Progenitor cell of endocrine pancreas (in vitro differentiated cells): ENCODE results near the gene TRPV5. TPM values are rescaled to one million over a fixed set of nuclear protein-coding genes. Genes with fewer than 3 reads are reported as not detected.

Source experiments
- DNase-seq: peaks from one replicate; pipeline ENCODE4 v3.0.0; 2021; ENCODE audit warnings: low spot score; ENCODE audit not compliant: unreplicated experiment
- H3K27ac Mint-ChIP-seq: 2 replicates; pipeline ENCODE4 v1.8.0; 2021; ENCODE audit warnings: mild to moderate bottlenecking, moderate library complexity, mixed read lengths
- H3K27me3 Mint-ChIP-seq: 2 replicates; pipeline ENCODE4 v1.8.0; 2021; ENCODE audit warnings: mixed read lengths
- H3K36me3 Mint-ChIP-seq: 2 replicates; pipeline ENCODE4 v1.8.0; 2022; ENCODE audit warnings: mixed read lengths; ENCODE audit not compliant: insufficient read depth
- H3K4me1 Mint-ChIP-seq: 2 replicates; pipeline ENCODE4 v1.8.0; 2021; ENCODE audit warnings: low read depth, mixed read lengths
- H3K4me3 Mint-ChIP-seq: 2 replicates; pipeline ENCODE4 v1.8.0; 2021; ENCODE audit warnings: low read depth, mild to moderate bottlenecking, moderate library complexity, mixed read lengths
- H3K9me3 Mint-ChIP-seq: 2 replicates; pipeline ENCODE4 v1.8.0; 2021; ENCODE audit warnings: low read depth, mixed read lengths
- total RNA-seq: library from RNA; stranded (reverse); gene quantifications from 2 replicates; pipeline ENCODE4 v1.2.1, GENCODE V29; 2021
- TF ChIP-seq, protein P1 (sequence below): fragments of 200-600 bp; sonication (generic); IDR thresholded peaks from one replicate; pipeline ENCODE4 v1.5.0; 2021; ENCODE audit warnings: antibody characterized with exemption, mild to moderate bottlenecking; ENCODE audit not compliant: unreplicated experiment

Gene TRPV5
- total RNA-seq, 1 donor from 2014 or later, result 0.14 TPM

DNA sequence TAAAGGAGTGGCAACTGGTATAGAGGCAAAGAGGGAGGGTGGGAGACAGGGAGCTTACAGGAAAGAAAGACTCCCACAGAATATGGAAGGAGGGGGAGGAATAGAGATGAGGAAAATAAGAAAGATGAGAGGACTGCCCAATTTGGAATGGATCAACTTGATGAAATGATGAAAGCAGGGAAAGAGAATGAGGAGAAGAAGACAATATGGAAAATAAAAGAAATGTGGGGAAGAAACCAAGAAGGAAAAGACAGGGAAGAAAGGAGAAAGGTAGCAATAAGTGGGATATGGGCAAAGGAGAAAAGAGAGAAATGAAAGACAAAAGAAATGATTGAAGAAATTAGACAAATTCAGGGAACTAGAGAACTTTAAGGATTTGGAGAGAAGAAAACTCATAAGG, 25.7 kb upstream of the TRPV5 start:
- Mint-ChIP-seq H3K4me3 (no peak overlapping the region), H3K36me3 (peaks cover 2% of the 10 kb centered on the region), H3K27ac (no peak overlapping the region), H3K9me3 (peaks cover 17% of the 10 kb centered on the region), H3K27me3 (peaks cover 26% of the 10 kb centered on the region), H3K4me1 (peaks cover 34% of the 10 kb centered on the region)
- TF ChIP-seq, protein P1, sequence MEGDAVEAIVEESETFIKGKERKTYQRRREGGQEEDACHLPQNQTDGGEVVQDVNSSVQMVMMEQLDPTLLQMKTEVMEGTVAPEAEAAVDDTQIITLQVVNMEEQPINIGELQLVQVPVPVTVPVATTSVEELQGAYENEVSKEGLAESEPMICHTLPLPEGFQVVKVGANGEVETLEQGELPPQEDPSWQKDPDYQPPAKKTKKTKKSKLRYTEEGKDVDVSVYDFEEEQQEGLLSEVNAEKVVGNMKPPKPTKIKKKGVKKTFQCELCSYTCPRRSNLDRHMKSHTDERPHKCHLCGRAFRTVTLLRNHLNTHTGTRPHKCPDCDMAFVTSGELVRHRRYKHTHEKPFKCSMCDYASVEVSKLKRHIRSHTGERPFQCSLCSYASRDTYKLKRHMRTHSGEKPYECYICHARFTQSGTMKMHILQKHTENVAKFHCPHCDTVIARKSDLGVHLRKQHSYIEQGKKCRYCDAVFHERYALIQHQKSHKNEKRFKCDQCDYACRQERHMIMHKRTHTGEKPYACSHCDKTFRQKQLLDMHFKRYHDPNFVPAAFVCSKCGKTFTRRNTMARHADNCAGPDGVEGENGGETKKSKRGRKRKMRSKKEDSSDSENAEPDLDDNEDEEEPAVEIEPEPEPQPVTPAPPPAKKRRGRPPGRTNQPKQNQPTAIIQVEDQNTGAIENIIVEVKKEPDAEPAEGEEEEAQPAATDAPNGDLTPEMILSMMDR, result no peak
- DNase-seq, result no peak

GRCh38 chr7:142957723-142958122, 24.2 kb upstream of the TRPV5 start:
- H3K4me3 Mint-ChIP-seq, result no peak overlapping the region
- H3K4me1 Mint-ChIP-seq, result peaks cover 28% of the 10 kb centered on the region
- TF ChIP-seq, protein P1, result no peak
- H3K36me3 Mint-ChIP-seq, result peaks cover 5% of the 10 kb centered on the region
- no peak for DNase-seq
- H3K9me3 Mint-ChIP-seq, result peaks cover 20% of the 10 kb centered on the region
- peak overlapping the region; percentile 15 for H3K27ac Mint-ChIP-seq
- H3K27me3 Mint-ChIP-seq, result peaks cover 28% of the 10 kb centered on the region

- TF ChIP-seq, protein P1, result no peak
- Mint-ChIP-seq H3K27ac (peak overlapping the region; percentile 90), H3K4me3 (no peak overlapping the region), H3K9me3 (peaks cover 20% of the 10 kb centered on the region), H3K27me3 (peaks cover 28% of the 10 kb centered on the region), H3K36me3 (peaks cover 5% of the 10 kb centered on the region), H3K4me1 (peaks cover 23% of the 10 kb centered on the region)
- no peak for DNase-seq
These were observed 23.5 kb upstream of the TRPV5 start for GRCh38 chr7:142956951-142957623.

DNA sequence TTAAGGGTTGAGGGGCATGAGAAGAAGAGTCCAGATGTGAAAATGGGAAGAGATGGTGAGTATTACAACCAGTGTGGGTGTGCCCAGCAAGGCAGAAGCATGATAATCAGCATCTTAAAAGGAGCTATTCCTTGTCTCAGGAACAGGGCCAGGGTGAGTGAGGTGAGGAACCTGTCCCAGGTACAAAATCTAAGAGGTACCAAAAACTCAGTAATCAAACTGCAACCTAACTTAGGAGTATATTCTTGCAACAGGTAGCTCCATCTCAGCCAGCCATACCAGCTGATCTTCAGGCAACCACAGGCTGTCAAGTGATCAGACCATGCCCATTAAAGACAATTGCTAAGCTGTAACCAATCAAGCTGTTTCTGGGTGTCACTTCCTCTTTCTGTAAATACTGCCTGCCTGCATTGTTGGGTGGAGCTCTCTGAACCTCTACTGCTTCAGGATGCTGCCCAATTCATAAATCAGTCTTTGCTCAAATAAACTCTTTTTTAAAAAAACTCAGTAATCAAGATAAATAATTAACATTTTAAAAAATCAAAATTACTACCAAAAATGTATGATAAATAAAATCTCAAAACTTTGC, 21.2 kb upstream of the TRPV5 start:
- Mint-ChIP-seq H3K4me1 (peaks cover 18% of the 10 kb centered on the region), H3K4me3 (no peak overlapping the region), H3K36me3 (peaks cover 5% of the 10 kb centered on the region), H3K27me3 (peaks cover 23% of the 10 kb centered on the region), H3K27ac (no peak overlapping the region), H3K9me3 (peaks cover 14% of the 10 kb centered on the region)
- DNase-seq, result no peak
- TF ChIP-seq, protein P1, result no peak

DNA sequence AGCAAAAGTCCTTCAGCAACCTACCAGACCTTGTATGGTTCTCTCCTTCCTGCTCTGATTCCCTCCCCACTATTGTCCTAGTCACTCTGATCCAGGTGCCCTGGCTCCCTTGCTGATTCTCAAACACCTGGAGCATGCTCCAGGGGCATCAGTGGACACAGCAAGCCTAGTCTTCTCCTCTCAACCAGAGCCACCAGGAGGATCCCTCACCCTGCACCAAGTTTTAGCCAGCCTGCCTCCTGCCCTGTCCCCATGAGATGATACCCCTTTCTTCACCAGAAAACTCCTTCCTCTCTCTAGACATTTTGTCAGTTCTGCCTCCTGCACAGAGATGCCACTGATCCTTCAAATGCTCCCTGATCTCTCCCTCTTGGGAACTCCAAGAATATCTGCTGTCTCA, 16.7 kb upstream of the TRPV5 start:
- TF ChIP-seq, protein P1, result no peak
- peaks cover 6% of the 10 kb centered on the region for H3K9me3 Mint-ChIP-seq
- no peaks in the 10 kb centered on the region for H3K4me1 Mint-ChIP-seq
- no peak overlapping the region for H3K4me3 Mint-ChIP-seq
- H3K36me3 Mint-ChIP-seq, result peaks cover 3% of the 10 kb centered on the region
- no peak overlapping the region for H3K27ac Mint-ChIP-seq
- no peak for DNase-seq
- H3K27me3 Mint-ChIP-seq, result peaks cover 18% of the 10 kb centered on the region
